ENCODE results near the gene CMTM5. TPM values are rescaled to one million over a fixed set of nuclear protein-coding genes. Genes with fewer than 3 reads are reported as not detected.
"Not testable (repeated sequence)": the region's sequence is repeated elsewhere in the genome, so short reads cannot be mapped to it uniquely, and the experiment has no call there.

The CMTM5 gene
- total RNA-seq, 1 experiment from 2014 or later = not detected

DNA sequence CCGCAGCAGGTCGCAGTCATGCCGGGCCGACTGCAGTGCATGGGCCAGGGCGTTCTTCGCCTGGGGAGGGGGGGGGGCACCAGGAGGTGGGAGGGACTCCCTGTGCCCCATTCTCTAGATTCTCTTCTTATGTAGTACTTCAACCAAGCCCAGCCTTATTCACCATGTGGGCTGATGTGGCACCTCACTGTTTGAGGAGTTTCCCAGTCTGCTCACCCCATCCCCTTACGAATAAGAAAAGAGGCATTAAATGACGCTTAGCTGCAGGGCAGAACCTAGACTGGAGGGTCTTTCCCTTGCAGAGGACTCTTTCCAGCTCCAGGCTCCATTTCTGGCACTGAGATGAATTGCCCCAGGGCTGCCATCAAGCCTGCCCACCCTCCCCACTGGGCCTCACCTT, 12.2 kb downstream of the CMTM5 start:
- no peak for ATAC-seq
- Histone ChIP-seq H3K9me3 (ENCODE audit: control insufficient read depth, insufficient read depth, low read depth, low read length) (no peaks in the 10 kb centered on the region), H3K27me3 (ENCODE audit: control insufficient read depth, insufficient read depth, low read length) (no peaks in the 10 kb centered on the region), H3K4me1 (ENCODE audit: control insufficient read depth, insufficient read depth, low read length) (no peaks in the 10 kb centered on the region), H3K27ac (ENCODE audit: low read length) (no peak overlapping the region), H3K4me3 (ENCODE audit: low read depth in 2 of 2, low read length in 2 of 2) (no peak overlapping the region), H3K36me3 (ENCODE audit: control insufficient read depth, insufficient read depth, low read length) (no peaks in the 10 kb centered on the region)
- TF ChIP-seq CTCF (IDR thresholded peaks at IDR 0.05) (no peak), SIN3A (IDR thresholded peaks at IDR 0.05; ENCODE audit: borderline replicate concordance, insufficient read depth, low read depth, low read length) (no peak), POLR2AphosphoS5 (IDR thresholded peaks at IDR 0.05; ENCODE audit: low read depth, low read length) (no peak), TCF7L2 (IDR thresholded peaks at IDR 0.05; ENCODE audit: low read depth, low read length) (no peak), REST (IDR thresholded peaks at IDR 0.05; ENCODE audit: insufficient read depth in 1 of 2, low read depth in 2 of 2, low read length in 1 of 2) (no peak)
- ChIA-PET CTCF (no interaction called here), POLR2A (no interaction called here)
- in situ Hi-C loops (cut with HindIII; ENCODE audit: low pct_unique_long_range_greater_than_20kb, low sequenced_read_pairs) (no loop called here), intact Hi-C loops (cut with micrococcal nuclease; ENCODE audit: unreplicated experiment) (no loop called here)
- DNase-seq (ENCODE audit: low read depth, low spot score) = no peak
- no TSS peak for BruUV-seq (replicated peaks)

DNA sequence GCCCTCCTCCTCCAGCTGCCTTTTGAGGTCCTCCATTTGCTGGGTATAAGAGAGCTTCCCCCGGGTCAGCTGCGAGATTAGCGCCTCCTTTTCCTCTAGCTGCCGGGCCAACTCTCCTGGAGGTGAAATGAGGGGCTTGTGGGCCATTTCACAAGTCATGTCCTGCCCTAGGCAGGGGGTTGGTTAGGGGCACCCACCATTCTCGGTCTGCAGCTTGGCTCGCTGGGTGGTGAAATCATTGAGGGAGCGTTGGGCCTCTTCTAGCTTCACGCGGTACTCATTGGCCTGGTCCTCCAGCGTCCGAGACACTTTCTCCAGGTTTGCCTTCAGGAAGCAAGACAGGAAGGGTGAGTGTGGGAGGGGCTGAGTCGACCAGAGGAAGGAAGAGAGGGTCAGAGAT, 12.6 kb downstream of the CMTM5 start:
- no peak for TF ChIP-seq TCF7L2 (IDR thresholded peaks at IDR 0.05; ENCODE audit: low read depth, low read length)
- TF ChIP-seq POLR2AphosphoS5 (IDR thresholded peaks at IDR 0.05; ENCODE audit: low read depth, low read length) = no peak
- no peak for TF ChIP-seq SIN3A (IDR thresholded peaks at IDR 0.05; ENCODE audit: borderline replicate concordance, insufficient read depth, low read depth, low read length)
- no peak for TF ChIP-seq CTCF (IDR thresholded peaks at IDR 0.05)
- no peak for TF ChIP-seq REST (IDR thresholded peaks at IDR 0.05; ENCODE audit: insufficient read depth in 1 of 2, low read depth in 2 of 2, low read length in 1 of 2)
- ATAC-seq (no peak), DNase-seq (ENCODE audit: low read depth, low spot score) (no peak)
- Histone ChIP-seq H3K36me3 (ENCODE audit: control insufficient read depth, insufficient read depth, low read length) (no peaks in the 10 kb centered on the region), H3K4me3 (ENCODE audit: low read depth in 2 of 2, low read length in 2 of 2) (no peak overlapping the region), H3K4me1 (ENCODE audit: control insufficient read depth, insufficient read depth, low read length) (no peaks in the 10 kb centered on the region), H3K27ac (ENCODE audit: low read length) (no peak overlapping the region), H3K9me3 (ENCODE audit: control insufficient read depth, insufficient read depth, low read depth, low read length) (no peaks in the 10 kb centered on the region), H3K27me3 (ENCODE audit: control insufficient read depth, insufficient read depth, low read length) (no peaks in the 10 kb centered on the region)
- POLR2A ChIA-PET = no interaction called here
- intact Hi-C loops (cut with micrococcal nuclease; ENCODE audit: unreplicated experiment) (no loop called here), in situ Hi-C loops (cut with HindIII; ENCODE audit: low pct_unique_long_range_greater_than_20kb, low sequenced_read_pairs) (no loop called here)
- CTCF ChIA-PET = no interaction called here
- BruUV-seq (replicated peaks) = no TSS peak

DNA sequence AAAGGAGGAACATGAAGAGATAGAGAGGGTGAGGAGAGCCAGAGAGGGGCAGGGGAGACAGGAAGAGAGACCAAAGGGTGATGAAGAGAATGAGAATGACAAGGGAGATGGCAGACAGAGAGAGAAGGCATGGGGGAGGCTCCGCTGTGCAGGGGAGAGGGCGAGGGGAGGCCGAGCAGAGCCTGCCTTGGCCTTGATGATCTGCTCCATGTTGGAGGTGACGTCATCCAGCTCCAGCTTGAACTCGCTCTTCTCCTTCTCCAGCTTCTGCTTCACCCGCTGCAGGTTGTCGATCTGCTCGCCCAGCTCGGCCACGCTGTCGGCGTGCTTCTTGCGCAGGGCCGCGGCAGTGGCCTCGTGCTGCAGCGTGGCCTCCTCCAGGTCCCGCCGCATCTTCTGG, 13.0 kb downstream of the CMTM5 start:
- H3K27me3 ChIP-seq (ENCODE audit: control insufficient read depth, insufficient read depth, low read length); CTCF ChIA-PET; H3K4me1 ChIP-seq (ENCODE audit: control insufficient read depth, insufficient read depth, low read length); H3K36me3 ChIP-seq (ENCODE audit: control insufficient read depth, insufficient read depth, low read length); intact Hi-C loops (cut with micrococcal nuclease; ENCODE audit: unreplicated experiment); H3K9me3 ChIP-seq (ENCODE audit: control insufficient read depth, insufficient read depth, low read depth, low read length); H3K27ac ChIP-seq (ENCODE audit: low read length); BruUV-seq (replicated peaks); in situ Hi-C loops (cut with HindIII; ENCODE audit: low pct_unique_long_range_greater_than_20kb, low sequenced_read_pairs); POLR2A ChIA-PET; DNase-seq (ENCODE audit: low read depth, low spot score); H3K4me3 ChIP-seq (ENCODE audit: low read depth in 2 of 2, low read length in 2 of 2); ATAC-seq: not testable (repeated sequence)
